Femur (tissue), 1 donor: ENCODE data around the gene TUBGCP3.
"Not testable (repeated sequence)": the region's sequence is repeated elsewhere in the genome, so short reads cannot be mapped to it uniquely, and the experiment has no call there.

ENCODE experiments used
- DNase-seq: peaks from one replicate; pipeline ENCODE4 v3.0.0-alpha.2; 2017

TUBGCP3 gene

DNA sequence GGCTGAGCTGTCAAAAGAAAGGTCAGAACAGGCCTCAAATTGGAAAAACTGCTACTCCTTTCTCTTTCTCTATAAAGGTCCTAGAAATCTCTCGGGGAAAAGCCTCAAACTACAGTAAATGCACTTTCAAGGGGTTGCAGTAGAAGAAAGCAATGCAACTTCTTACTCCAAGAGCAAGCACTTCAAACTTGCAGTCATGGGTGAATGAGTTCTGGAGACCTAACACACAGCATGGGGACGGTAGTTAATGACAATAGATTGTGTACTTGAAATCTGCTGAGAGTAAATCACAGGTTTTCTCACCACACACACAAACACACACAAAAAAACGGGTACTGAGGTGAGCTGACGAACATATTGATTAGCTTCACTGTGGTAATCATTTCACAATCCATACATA lies 11.8 kb downstream of the TUBGCP3 start:
- no peak for DNase-seq

DNA sequence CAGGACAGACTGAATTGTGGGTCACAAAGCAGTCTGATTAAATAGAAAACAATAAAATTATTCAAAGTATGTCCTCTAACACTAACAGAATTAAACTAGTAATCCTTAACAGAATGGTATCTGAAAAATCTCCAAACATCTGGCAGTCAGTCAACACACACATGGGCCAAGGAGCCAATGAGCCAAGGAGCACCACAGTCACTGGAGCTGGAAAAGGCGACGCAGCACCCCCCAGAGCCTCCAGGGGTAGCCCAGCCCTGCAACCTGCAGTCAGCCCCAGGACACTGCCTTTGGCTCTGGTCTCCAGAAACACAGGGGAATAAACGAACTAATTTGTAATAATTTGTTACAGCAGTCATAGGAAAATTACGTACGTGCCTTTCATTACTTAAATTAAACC lies 12.3 kb downstream of the TUBGCP3 start:
- no peak for DNase-seq

DNA sequence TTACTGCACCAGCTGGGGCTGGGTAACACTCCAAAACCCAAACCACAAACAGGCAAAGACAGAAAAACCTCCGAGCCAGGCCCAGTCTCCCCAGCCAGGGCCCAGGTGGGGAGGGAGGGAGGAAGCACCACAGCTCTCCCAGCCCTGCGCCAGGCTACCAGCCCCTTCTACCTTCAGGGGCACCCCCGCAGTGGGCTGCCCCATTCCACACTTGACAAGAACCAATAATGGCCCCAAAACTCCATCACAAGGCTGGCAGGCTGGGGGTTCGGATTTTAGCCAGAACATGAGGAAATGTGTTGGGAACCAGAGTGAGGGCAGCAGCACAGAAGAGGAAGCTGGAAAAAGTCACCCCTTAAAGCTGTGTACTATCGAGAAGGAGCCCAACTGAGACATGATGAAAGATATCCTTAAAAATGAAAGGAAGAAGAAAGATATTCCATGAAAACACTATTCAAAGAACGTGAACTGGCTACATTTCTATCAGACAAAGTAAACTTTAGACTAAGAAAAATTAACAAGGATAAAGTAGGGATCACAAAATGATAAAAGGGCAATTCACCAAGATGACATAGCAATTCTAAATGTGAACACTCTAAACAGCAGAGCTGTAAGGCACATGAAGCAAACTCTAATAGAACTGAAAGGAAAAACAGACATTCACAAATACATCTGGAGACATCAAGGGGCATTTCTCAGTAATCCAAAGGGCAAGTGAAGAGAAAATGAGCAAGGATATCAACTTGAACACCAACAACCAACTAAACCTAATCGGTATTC lies 12.9 kb downstream of the TUBGCP3 start:
- DNase-seq = no peak

DNA sequence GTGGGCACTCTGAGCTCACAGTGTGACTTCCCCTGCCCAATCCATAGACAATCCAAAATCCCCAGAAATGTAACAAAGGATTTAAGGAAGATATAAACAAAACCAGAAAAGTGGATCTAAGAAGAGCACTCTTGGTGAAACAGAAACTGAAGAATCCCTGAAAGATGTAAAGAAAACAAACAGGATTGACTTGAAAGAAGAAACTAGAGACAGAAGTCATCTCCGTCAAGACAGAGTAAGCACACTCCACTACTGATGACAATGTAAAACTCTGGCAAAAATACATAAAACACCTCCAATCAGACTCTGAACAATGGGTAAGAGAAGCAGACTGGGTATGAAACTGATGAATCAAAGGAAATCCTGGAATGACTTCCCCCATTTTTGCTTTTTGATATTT lies 13.5 kb downstream of the TUBGCP3 start:
- DNase-seq = no peak

DNA sequence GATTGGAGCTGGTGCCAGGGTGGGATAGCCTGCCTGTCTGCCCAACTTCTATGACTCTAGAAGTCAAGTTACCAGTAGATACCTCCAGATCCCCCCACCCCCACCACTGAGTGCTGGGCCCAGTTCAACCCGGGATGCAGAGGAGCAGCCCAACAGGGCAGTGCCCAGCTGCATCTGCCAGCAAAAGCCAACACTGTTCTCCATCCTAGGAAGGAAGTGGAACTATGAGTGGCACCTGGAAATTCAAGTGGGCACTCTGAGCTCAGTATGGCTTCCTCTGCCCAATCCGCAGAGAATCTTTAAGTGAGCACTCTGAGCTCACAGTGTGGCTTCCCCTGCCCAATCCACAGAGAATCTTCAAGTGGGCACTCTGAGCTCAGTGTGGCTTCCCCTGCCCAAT lies 14.2 kb downstream of the TUBGCP3 start:
- no peak for DNase-seq

DNA sequence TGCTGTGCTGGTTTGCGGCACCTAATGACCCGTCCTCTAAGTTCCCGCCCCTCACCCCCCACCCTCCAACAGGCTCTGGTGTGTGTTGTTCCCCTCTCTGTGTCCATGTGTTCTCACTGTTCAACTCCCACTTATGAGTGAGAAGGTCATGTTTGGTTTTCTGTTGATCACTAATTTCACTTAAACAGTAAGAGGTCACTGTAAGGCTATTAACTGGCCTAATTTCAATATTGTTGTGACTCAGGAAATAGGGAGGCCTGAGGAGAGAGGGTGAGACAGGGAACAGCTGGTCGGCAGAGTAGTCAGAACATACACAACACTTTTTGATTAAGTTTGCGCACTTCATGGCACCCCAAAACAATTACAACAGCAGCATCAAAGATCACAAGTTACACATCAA lies 15.6 kb downstream of the TUBGCP3 start:
- DNase-seq = no peak

DNA sequence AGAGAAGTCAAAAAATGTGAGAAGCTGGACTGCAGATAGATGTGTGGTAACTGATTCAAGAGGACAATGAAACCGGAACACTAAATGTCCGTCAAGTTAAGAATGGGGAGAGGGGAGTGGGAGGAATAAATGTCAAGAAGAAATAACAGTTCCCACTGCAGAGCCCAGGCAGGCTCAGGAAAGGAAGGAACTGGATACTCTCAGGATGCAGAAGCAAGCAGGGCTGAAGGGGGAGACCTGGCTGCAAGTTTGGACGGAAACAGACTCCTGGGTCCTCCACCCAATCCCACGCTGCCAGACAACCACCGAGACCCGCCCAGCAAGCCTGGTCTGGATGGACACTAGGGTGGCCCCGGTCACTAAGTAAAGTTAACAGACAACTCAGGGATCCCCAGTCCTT lies 18.1 kb downstream of the TUBGCP3 start:
- DNase-seq = no peak

DNA sequence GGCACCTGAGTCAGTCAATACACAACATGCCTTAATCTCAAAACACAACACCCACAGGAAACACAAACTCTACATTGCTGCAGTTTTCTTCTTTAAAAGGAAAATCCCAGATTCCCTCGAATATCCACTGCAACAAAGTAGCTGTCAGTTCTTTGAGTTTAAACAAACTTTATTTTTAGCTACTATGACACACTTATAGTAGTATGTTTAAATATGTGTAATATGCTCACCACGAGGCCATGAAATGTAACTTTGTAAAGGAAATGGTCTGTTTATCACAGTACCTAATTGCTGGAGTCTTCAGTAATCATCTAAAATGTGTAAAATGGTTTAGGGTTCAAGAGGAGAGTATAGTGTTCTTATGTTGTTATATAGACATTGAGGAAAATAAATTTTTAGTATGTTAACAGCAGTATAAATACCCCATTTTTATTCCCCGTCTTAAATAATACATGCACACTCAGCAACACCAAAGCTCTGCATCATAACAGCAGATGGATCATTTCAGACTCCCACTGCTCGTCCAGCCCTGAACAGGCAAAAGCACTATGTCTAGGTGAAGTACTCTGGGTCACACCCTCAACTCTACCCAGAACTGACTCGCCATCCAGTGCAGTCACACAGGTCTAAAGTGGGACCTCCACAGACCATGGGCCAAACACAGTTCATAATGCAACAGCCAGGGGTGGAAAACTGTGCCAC lies 20.6 kb downstream of the TUBGCP3 start:
- no peak for DNase-seq

DNA sequence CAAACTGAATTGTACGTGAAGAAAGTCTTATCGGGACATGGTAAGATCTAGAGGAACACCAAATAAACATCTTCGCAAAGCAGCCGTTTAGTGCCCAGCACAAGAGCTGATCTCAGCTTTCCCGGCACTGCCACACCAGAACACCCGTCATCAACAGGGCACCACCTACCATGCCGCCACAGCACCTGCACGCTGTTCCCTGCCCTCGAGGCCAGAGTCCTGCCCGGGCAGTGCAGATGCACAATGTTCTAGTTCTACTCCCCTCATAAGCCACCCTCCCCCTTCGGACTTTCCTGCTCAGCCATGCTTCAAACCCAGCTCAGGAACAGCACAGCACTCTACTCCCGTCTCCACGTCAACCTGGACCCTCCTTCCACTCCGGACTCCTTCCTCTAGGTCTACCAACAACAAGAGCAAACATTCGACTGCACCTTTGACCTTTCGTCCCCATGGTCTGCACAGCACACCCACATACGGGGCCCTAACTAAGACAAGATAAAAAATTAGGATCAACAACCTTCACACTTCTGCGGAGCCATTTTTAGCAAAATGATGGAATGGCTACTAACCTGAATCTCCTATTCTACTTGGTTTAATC lies 25.1 kb downstream of the TUBGCP3 start:
- DNase-seq = no peak

DNA sequence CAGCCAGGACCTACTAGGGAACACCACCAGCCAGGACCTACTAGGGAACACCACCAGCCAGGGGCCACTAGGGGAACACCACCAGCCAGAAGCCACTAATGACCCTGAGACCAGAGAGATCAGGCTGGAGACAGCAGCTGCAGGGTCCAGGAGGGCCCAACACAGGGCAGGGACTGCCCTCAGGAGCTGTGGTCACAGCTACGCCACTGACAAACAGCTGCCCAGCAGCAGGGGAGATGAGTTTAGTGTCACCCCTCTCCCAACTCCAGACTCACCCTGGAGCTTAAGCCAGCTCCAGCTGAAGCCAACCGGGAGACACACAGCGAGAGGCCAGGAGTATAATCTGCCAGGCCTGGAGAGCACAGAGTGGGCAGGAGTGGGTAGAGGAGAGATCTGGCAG lies 25.7 kb downstream of the TUBGCP3 start:
- no peak for DNase-seq

DNA sequence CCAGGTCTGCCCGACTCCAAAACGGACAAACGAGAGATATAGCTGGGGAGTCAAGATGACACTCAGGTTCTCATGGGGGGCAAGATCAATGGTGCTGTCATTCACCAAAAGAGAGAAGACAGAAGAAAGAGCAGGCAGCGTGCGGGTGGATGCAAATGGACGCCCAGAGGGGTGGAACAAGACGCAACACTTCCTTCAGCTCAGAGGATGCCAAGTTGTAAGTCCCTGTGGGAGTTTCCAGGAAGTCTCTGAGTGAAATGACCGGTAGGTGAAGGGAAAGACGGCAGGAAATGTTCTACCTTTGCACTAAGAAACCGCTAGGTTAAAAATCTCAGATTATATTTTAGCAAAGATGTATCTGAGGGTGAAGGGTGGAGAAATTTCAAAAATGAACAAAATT lies 26.5 kb downstream of the TUBGCP3 start:
- no peak for DNase-seq

DNA sequence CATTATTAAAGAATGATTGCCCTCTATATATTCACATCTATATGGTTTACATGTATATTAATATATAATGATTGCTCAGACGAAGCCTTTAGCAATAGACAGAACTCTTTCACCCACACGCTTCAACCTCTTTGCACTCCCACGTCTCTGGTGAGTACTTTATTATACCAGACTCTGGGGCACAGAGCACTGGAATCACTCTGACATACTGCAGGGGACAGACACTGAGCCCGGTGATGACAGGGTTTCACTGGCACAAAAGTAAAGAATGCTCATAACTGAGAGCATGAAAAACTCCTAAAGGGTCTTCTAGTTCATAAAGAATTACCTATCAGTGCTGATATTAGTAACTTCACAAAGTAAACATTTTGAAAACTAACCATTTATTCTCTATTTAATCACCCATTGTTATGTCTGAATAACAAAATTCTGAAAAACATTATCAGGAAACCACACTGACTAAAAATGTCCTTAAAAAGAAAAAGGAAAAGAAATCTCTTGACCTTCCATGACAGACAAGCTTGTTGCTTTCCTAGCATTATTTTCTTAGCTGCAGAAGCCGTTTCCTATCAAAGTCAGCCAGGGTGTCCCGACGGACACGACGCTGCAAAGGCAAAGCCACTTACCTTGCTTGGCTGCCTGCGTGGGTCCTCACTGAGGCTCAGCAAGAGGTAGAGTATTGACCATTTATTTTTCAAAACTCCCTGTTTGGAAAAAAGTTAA lies 29.1 kb downstream of the TUBGCP3 start:
- DNase-seq = no peak

DNA sequence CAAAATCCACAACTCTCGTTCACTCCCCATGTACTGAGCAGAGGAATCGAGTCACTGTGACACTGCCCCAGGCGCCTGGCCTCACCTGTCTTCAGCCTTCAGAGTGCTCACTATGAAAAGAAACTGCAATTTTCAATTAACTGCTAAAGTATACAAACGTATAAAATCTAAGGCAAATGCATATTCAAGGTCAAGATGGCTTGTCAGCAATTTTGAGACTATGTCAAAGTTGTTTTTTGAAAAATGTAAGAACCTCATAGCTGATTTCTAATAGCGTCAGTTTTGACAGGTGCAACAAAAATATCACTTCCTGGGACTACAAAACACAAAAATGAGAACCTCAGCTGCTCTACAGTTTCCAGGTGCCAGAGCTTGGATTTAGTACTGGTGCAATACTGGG lies 31.4 kb downstream of the TUBGCP3 start:
- no peak for DNase-seq

DNA sequence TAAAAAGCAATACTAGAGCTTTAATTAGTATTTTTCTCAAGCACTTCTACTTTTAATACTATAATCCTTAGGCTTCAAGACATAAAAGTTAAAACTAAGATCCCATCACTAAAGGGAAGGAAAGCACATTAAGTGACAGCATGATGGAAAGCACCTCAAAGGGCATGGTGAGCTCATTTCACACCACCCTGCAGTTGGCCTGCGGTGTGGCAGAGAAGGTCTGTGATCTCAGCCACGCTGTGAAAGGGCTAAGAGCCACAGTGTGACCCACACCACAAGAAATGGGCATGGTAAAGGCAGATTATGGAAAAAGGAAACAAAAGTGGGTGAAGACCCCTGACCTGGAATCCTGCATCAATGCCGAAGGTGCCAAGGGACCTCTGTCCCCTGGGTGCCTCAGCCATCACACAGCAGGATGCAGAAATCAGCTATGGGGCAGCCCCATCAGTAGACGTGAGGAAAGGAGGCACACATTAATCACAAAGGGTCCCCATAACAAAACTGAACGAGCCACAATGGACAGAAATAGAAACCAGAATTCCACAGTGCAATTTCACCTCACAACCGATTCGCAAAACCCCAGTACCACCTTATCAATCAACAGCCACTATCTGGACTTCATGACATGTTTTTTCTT lies 33.6 kb downstream of the TUBGCP3 start:
- no peak for DNase-seq

DNA sequence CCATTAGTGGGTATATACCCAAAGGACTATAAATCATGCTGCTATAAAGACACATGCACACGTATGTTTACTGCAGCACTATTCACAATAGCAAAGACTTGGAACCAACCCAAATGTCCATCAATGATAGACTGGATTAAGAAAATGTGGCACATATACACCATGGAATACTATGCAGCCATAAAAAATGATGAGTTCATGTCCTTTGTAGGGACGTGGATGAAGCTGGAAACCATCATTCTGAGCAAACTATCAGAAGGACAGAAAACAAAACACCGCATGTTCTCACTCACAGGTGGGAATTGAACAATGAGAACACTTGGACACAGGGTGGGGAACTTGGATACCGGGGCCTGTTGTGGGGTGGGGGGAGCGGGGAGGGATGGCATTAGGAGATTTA lies 39.0 kb downstream of the TUBGCP3 start:
- not testable (repeated sequence) for DNase-seq

DNA sequence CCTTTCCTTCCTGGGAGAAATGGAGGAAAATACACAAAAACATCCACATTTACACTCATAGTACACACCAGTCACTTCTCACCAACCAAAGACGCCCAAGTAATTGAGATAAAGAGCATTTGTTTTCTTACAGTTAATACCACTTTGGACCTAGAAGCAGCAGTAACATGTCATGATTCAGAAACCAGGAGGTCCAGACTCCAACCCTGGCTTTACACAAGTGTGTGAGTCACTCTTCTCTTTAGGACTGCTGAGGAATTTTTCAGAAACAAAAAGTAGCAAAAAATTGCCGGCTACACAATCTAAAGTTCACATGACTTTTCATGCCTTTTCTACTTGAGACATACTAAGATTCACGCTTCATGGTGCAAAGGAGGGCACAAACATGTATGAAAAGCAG lies 42.1 kb downstream of the TUBGCP3 start:
- DNase-seq = no peak

DNA sequence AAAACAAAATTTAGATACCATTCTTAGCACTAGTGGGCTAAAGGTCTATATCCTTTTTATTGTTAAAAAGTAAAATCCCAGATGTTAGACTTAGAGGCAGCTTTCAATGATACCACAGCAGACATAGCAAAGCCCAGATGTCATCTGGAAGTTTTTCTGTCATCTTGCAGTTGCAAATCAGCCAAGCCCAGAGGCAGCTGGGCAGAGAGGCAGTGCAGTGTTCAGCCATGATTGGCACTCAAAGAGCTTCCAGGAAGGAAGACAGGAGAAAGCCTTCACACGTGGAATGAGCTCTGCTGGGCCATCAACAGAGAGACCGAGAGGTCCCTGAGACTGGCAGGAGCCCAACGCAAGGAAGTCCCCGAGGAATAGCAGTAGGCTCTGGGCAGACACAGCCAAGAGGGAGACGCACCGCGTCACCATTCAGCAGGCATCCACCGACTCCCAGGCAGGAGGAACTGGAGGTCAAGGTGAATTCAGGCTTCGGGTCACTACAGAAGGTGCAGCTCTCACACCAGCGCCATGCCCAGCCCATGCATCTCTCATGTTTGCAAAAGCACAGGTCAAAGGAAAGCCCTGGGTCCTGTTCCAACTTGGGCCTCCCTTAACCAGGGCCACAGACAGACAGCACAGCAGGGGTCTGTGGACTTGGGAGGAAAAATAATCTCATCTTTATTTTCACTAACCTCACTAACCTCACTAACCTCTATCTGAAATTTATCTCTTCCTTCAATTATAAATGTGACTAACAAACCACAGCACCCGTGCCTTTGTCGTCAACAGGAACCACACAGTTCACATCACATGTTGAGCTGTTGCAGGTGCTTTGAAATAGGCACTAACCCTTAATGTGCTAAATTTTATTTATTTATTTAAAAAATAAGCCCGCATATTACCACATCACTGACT lies 54.9 kb downstream of the TUBGCP3 start:
- DNase-seq = no peak

DNA sequence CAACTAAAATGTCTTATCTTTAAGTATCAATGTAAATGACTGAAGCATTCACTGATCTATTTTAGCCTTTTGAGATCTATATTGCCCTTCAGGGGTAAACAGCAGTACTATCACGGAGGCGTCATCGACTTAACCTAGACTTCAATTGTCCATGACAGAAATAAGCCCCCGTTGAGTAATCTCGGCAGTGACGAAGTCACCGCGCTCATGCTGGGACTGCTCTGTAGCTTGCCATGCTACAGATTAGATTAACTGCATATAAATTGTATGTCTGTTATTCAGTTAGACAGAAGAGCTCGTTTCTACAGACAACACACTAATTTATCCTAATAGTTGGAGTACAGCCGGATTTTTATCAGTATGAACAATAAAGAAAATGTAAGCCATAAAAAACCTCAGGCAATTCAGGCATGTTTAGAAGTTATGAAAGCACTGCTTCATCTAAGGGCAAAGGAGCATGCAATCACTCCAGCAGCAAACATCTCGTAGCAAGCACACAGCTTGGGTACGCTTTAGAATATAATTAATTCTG lies 56.6 kb downstream of the TUBGCP3 start:
- DNase-seq = no peak

DNA sequence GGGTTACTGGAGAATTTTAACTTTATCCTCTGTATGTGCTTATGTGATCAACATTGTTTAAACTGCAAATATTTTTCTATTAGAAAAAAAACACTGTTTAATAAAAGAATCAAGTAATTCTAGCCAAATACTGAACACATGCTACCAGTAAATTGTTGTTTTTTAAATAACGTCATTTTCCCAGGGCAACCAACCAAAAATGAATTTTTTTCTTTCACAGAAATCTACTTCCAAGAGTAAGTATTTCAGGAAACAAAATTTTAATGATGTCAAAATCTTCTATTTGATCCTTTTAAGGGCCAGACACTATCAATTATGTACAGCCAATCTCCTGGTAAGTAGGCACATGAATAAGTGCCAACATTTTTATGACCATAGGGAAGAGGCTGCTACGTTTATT lies 57.1 kb downstream of the TUBGCP3 start:
- no peak for DNase-seq

DNA sequence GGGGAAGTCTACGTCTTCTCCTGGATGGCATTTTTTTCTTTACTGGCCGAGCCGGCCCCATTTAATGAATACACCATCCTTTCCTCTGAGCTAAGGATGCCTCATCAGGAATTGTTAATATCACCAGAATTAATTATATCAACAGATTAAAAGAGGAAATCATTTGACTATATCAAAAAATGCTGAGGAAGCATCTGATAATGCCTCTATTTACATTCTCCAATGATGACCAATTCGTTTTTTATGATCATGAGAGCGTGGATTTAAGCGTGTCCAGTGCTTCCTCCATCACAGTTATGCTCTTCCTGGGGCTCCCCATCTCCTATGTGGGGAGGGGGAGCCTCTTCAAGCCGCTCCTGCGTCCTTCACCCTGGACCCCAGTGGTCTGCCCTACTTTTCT lies 58.7 kb downstream of the TUBGCP3 start:
- no peak for DNase-seq

DNA sequence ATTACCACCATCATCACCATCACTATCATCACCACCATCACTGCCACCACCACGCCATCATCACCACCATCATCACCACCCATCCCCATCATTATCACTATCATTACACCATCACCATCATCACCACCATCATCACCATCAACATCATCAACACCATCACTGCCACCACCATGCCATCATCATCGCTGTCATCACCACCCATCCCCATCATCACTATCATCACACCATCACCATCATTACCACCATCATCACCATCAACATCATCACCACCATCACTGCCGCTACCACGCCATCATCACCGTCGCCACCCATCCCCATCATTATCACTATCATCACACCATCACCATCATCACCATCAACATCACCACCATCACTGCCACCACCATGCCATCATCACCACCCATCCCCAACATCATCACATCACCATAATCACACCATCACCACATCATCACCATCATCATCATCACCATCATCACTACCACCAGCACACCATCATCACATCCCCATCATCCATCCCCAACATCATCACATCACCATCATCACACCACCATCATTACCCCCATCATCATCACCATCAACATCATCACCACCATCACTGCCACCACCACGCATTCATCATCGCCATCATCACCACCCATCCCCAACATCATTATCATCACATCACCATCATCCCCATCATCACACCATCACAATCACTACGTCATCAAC lies 61.7 kb downstream of the TUBGCP3 start:
- no peak for DNase-seq
